ENCODE results near the gene KCNK5.

The KCNK5 gene

DNA sequence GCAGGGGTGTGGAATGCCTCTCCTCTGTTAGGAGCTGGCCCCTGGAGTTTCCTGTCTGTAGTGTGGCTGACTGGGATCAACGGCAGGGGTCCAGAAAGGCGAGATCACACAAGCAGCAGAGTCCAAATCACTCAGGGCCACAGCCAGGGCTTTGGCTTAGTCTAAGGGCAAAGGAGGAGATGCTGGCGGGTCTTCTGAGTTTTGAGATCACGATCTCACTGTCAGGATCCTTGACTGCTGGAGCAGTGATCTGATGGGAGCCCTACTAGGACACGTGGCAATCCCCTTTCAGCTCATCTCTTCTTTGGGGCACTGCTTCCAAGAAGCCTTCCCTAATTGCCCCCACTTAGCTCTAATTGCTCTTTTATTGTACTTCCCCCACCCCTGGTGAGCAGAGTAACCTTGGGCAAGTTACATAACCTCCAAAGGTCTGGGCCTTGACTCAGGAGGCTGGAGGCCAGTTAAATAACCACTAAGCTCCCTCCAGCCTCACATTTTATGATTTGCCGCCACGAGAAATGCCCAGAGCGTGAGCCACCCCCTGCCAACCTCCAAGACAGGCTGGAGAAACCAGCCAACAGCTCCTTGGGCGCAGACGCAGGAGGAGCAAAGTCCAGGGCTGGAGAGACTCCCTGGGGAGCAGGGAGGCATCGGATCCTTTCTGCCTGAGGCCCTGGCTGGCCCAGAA lies 12.0 kb downstream of the KCNK5 start:
- no peak for DNase-seq (ENCODE audit: low read depth in 2 of 2, low spot score in 1 of 2)

DNA sequence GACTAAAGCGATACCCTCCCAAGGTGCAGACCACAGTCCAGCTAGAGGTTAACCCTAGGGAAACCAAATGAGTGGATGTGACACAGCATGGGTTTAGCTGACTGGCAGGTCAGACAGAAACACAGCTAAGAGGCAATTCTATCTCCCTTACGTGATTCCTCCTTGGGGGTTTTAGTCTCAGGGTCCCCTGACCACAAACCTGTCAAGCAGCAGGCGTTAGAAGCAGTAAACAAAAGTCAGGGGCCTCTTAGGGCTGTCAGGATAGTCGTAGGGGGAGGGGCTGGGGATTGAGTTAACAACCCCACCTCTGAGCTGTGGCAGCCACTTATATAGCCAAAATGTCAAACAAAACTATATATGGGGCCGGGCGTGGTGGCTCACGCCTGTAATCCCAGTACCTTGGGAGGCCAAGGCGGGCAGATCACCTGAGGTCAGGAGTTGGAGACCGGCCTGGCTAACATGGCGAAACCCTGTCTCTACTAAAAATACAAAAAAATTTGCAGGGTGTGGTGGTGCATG lies 13.6 kb downstream of the KCNK5 start:
- no peak for DNase-seq (ENCODE audit: low read depth in 2 of 2, low spot score in 1 of 2)

DNA sequence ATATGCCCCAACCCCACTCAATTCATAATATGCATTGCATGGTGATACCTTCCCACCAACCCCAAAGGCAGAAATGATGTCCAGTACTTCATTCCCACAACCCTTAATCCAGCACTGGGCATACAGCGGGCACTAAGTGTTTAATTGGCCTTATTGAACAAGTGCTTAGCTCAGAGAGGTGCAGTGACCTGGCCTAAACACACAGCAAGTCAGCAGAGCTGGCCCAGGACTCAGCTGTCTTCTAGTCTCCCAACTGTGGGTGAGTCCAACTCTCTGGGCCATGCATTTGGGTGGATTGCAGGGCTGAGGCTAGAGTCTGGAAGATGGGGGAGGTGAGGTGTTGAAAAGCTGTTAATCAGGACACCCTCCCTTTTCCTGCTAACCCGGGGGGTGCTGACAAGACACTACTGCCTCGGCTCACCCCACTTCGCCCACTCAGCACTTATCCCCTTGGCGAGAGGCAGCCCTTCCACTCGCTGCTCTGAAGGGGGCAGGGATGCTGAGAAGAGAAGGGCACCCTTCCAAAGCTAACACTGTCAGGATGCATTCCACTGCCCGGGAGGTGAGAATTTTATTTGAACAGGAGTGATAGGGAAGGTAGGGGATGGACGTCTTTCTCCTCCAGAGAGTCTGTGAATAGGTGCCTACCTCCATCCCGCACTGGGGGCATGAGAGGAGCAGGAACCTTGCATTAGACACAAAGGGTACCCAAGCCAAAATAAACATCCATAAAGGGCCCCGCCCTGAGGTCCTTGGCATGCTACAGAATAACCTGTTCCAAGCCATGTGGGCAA lies 14.2 kb downstream of the KCNK5 start:
- no peak for DNase-seq (ENCODE audit: low read depth in 2 of 2, low spot score in 1 of 2)

DNA sequence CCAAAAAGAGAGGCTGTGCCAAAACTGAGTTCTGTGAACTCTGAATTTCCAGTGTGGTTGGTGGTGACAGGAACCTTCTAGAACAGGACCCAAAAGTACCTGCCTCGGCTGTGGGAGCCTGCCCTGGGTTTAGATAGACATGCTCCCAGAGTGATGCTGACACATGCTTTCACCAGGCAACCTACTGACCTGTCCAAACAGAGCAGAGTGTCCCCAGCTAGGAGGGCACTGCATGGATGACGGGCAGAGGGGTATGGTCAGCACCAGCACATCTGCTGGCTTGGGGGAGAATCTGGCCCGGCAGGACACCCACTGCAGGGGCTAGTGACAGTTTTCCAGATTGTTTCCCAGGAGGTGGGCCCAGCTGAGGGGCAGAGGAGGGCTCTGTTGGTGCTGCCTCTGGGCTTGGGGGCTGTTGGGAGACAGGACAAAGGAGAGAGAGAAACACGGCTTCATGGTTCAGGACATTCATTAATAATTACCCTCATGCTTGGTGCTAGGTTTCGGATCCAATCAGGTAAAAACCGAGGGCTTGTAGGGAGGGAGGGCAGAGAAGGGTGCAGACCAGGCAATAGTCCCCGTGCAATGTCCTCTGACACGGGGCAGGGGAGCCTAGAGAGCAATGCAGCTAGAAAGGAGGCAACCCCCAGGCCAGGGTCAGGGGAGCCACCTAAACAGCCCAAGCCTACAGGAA lies 15.0 kb downstream of the KCNK5 start:
- no peak for DNase-seq (ENCODE audit: low read depth in 2 of 2, low spot score in 1 of 2)

DNA sequence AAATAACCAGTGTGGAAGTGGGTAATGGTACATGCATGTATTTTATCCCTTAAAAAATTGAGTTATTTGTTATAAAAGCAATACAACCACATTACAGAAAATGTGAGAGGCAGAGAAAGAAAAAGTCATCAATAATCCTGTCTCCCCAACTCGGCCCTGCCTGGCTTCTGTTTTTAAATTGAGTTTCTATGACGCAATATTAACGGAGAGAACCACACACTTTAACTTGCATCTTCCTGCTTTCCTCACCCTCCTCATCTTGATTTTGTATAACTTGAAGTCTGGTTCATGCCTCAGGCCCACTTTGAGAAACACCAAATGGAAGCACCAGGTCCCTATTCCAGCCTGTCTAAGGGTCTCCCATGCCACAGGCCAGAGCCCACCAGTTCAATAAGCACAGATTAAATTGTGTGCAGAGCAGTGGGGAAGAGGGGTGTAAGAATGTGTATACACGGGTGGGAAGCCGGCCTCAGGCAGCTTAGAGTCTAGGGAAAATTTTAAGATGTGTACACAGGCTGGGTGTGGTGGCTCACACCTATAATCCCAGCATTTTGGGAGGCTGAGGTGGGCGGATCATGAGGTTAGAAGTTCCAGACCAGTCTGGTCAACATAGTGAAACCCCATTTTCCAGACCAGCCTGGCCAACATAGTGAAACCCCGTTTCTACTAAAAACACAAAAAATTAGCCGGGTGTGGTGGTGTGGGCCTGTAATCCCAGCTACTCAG lies 15.9 kb downstream of the KCNK5 start:
- DNase-seq (ENCODE audit: low read depth in 2 of 2, low spot score in 1 of 2): no peak

DNA sequence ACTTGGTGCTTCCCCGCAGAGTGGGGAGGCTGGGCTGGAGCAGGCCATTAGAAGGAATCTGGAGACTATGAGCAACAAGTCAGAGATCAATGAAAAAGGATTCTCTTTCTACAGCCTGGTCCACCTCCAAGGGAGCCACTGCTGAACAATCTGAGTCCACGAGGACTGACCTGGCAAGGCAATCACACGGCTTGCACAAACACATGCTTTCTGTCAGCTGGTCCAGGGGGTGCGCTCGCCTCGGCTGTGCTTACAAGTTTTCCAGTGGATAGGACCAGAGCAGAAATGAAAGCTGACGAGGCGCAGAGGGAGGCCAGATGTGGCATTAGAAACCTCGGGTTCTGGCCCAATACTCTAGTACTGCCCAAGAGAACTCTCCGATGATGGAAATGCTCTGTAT lies 18.1 kb downstream of the KCNK5 start:
- DNase-seq (ENCODE audit: low read depth in 2 of 2, low spot score in 1 of 2): no peak

DNA sequence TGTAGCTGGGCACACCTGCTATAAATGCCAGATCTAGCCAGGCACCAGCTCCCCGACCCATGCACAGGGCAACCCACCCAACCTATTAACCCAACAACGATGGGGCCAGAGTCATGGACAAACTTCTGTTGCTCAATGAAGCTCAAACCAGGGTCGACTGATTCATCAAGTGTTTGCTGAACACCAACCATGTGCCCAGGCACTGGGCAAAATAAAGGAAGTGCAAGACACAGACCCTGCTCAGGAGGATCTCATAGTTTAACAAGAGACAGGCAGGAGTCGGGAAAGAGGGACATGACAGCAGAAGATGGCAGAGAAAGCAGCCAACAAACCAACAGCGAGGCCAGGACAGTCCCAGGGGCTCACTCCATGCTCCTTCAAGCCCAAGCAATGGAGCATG lies 18.8 kb downstream of the KCNK5 start:
- DNase-seq (ENCODE audit: low read depth in 2 of 2, low spot score in 1 of 2): no peak

DNA sequence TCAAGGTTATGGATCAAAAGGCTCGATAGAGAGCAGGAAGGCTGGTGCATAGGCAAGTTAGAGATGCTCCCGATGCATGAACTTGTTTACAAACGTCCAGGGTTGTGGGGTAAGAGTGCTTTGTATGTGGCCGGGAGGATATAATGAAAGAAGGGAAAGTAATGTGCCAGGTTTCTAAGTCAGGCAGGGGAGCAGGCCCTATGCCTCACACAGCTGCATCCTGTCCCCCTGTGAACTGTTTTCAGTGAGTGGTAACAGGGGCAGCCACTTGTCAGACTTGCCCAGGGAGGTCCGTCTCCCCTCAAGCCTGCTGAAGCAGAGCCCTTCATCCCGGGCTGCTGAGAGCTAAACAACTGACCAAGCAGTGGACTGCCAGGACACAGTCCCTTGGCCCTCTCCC lies 19.4 kb downstream of the KCNK5 start:
- DNase-seq (ENCODE audit: low read depth in 2 of 2, low spot score in 1 of 2): no peak

DNA sequence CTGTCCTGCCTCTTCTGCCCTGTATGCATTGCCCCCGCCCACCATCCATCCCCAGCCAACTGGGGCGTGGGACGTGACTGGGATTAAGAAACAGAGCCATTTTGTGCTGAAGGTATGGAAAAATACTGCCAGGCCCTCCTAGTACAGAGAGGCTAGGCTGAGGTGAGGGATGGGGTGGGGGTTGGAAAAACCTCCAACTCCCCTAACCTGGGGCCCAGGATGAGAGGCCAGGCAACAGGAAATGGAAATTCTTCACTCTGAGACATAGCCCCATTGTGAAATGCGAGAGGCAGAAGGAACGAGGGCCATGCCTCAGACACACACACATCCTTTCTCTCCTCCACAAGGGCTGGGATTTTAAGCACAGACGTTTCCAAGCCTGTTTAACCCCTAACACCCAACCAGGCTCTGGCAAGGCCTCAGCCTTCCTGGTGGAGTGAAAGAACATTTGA lies 19.9 kb downstream of the KCNK5 start:
- no peak for DNase-seq (ENCODE audit: low read depth in 2 of 2, low spot score in 1 of 2)

DNA sequence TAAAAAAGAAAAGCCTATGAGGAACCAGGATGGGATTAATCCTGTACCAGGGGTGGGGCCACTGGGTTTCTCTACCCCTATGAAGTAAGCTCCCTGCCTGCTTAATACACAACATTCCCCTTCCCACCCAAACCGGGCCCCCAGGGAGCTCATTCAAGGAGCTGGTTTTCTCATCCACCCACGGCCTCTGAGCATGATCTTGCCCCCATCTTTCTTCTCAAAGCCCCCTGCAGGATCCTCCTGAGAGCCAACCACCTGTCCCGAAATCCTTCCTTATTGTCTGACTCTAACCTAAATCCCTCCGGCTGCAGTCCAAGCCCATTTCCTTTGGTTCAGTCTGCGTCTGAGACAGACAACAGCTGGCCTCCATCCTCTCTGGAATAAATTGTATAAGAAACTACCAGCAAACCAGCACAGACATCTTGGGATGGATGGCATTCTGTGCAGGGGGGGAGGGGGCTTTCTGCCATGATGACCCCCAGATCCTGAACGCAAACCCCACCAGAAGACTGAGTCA lies 21.0 kb downstream of the KCNK5 start:
- DNase-seq (ENCODE audit: low read depth in 2 of 2, low spot score in 1 of 2): no peak

DNA sequence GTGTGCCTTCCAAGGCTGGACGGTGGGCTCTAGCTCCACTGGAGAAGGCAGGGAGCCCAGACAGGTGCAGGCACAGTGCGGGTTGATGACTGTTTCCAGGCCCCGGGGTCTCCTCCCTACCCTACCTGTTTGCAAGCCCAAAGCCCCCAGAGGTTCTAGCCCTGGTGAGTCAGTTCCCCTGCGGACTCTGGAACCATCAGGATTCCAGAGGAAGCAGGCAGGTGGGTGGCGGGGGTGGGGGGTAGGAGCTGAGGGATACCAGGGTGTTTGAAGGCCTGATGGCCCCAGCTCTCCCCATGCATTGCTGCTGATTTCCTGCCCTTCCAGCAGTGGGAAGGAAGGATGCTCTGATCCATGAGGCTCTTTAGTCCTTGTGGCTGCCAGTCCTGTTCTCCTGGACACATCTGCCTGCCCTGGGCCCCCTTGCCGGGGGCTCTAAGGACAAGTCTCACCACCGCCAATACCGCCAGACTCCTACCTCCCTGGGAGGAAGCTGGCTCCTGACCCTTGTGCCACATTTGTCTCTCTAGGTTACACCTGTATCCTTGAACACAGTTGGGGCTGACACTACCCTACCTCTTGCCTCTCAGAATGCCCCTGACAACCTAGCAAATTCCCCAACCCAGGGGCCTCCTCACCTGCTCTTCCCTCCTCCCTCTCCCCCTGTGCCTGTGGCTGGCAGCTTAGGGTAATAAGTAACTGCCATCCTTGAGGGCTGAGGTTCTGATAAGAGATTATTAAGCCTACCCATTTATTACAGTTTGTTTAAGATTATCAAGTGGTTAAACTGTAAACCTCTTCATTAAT lies 21.7 kb downstream of the KCNK5 start:
- DNase-seq (ENCODE audit: low read depth in 2 of 2, low spot score in 1 of 2): no peak

DNA sequence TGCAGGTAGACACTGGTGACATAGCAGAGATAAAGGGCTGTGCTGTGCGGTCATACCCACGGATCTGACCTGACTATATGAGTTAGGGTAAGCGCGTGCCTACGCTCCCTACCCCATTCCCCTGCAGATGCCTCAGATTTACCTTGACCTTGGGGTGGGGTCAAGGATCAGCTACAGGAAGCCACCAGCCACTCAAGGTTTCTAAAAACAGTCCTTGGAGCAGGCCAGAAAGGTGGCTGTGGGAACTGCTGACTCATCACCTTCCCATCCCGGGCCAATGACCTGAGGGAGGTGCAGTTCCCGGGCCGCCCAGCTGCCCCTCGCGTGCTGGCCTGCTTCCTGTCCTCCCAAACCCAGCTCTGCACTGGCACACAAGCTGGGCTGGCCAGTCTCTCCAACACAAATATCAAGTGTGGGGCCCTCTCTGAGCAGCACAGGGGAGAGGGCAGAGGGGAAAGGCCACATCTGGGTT lies 23.0 kb downstream of the KCNK5 start:
- DNase-seq (ENCODE audit: low read depth in 2 of 2, low spot score in 1 of 2): no peak

DNA sequence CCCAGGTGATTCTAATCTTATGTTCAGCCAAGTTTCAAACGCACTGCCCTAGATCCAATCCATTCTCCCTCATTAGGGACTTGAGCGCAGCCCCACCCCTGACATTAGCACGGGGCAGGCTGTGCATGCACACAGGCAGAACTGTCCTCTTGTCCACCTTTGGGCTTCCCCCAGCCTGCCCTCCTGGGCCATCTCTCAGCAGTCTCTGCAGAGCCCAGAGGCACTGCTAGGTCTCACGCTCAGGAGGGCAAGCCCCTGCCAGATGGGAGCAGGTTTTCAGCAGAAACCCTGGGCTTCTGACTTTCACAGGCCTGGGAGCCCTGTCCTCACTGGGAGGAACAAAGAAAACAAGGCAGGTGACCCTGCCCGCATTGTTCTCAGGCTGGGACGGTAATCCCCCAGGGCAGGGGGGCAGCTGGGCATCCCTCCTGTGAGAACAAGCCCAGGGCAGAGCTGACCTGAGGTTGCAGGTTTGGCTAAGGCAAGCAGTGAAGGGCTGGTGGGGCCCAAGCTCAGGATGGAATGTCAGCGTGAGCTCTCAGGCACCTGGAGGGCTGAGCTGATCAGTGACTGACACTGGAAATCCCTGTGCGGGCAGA lies 24.5 kb downstream of the KCNK5 start:
- DNase-seq (ENCODE audit: low read depth in 2 of 2, low spot score in 1 of 2): no peak

DNA sequence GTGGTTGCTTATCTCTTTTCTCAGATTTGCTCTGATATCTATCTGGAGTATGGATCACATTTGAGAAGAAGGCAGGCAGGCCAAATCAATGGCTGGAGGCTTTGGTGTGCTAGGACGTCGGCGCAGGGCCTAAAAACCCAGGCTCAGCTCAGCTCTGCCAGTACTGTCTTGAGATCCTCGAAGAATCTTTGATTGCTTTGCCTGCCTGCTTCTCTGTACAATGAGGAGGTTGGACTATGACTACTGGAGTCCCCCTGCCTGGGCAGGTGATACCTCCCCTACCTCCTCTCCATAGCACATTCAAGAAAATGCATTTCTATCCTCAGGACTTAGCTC lies 25.1 kb downstream of the KCNK5 start:
- no peak for DNase-seq (ENCODE audit: low read depth in 2 of 2, low spot score in 1 of 2)

DNA sequence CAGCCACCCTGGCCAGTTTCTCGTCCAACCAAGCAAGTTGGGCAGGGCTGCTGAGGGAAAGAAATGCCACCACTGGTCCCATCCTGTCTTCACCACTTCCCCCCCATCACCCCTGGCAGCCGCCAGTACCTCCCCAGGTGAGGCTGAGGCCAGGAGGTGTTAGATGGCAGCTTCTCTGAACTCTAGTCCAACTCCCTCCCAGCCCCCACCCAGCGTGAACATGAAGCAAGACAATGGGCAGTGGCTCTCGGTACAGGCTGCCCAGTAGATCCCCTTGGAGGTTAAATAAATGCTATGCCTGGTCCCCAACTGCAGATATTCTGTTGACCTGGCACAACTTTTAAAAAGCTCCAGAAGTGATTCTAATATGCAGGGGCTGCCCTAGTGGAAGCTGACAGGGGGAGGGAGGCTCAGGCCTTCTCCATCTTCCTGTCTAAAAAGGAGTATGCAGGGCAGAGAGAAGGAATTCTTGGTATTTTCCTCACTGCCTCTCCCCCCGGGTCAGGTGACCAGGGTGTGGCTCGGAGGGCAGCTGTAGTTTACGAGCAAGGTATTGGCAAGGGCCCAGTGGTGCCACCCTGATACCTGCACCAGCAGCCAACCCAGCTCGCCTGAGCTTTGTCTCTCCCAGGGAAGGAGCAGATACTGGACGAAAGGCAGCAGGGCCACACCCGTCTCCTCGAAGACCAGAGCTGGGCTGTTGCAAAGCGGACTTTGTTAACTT lies 25.7 kb downstream of the KCNK5 start:
- no peak for DNase-seq (ENCODE audit: low read depth in 2 of 2, low spot score in 1 of 2)

DNA sequence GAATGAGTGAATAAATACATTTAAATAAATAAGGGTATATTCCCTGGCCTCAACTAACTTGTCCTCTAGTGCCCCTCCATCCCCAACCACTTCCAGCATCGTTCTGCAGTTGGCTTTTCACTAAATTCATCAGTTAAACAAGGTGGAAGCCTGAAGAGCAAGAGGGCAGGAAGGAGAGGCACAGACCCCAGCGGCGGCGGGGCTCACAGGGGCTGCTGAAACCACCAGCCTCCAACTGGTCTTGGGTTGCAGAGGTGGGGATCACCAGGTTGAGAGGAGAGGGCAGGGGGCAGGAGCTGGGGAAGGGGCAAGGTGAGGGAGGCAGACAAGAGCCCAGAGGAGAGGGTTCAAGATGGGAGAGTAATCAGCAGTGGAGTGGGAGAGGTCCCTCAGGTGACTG lies 27.1 kb downstream of the KCNK5 start:
- no peak for DNase-seq (ENCODE audit: low read depth in 2 of 2, low spot score in 1 of 2)

DNA sequence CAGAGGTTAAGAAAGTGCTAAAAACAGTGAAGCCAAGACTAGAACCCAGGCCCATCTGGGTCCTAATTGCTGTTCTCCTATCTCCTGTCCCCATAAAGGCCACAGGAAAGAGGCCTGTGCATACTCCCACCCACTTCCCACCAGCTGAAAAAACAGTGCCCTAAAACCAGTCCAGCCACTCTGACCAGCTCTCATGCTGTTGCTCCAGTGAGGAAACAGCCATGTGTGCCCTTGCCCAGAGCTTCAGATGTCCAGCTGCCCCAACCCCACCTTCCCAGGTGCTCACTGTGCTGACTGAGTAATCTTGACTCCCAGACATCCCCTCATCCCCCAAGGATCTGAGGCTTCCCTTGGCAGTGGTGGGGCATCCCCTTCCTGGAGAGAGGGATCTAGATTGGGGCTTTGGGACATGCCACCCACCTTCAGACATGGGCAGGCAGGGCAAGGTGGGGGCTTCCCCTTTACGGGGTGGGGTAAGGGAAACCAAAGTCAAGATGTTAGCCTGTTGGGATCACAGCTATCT lies 28.7 kb downstream of the KCNK5 start:
- no peak for DNase-seq (ENCODE audit: low read depth in 2 of 2, low spot score in 1 of 2)

DNA sequence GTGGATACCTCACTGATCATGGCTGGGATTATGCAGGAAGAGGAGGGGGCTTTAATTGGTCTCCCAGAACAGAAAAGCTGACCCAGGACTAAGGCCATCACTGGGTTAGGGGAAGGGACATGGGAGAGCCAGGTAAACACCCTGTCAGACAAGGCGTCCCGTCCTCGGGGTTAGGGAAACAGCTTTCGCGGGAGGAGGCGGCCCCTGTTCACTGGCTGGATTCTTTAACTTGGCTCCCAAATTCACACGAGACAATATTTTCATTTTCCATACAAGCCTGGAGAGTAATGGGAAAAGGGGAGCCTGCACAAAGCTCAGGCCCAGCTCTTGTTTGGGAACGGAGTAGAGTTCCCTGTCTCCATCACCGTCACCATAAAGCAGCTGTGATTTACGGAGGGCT lies 29.3 kb downstream of the KCNK5 start:
- DNase-seq (ENCODE audit: low read depth in 2 of 2, low spot score in 1 of 2): no peak
